Stimulated activated memory B cell treated with anti-CD40 and anti-IgM and Interleukin-4, amounts not matched to agents 10 μg/mL and 1 μg/mL and 100 μg/mL, for 72 hours (primary cell): Measurements from ENCODE around the gene BOLA1.
A peak's percentile ranks its signal among the peaks of the same experiment; 100 is the strongest.
"Not testable (repeated sequence)": the region's sequence is repeated elsewhere in the genome, so short reads cannot be mapped to it uniquely, and the experiment has no call there.

Source experiments
- ATAC-seq: fragments of 150-1000 bp; cut with Tn5 transposase; 2 replicates; pipeline ENCODE4 v1.10.0; 2021
- H3K27ac Mint-ChIP-seq: one replicate; pipeline ENCODE4 v1.8.0; 2022; ENCODE audit warnings: mild to moderate bottlenecking, mixed read lengths
- H3K27me3 Mint-ChIP-seq: one replicate; pipeline ENCODE4 v1.8.0; 2022; ENCODE audit warnings: mixed read lengths
- H3K36me3 Mint-ChIP-seq: one replicate; pipeline ENCODE4 v1.8.0; 2022; ENCODE audit warnings: mixed read lengths
- H3K4me1 Mint-ChIP-seq: one replicate; pipeline ENCODE4 v1.8.0; 2022; ENCODE audit warnings: mixed read lengths
- H3K4me3 Mint-ChIP-seq: one replicate; pipeline ENCODE4 v1.8.0; 2022; ENCODE audit warnings: mild to moderate bottlenecking, moderate library complexity, mixed read lengths
- H3K9me3 Mint-ChIP-seq: one replicate; pipeline ENCODE4 v1.8.0; 2022; ENCODE audit warnings: mixed read lengths

Gene BOLA1

DNA sequence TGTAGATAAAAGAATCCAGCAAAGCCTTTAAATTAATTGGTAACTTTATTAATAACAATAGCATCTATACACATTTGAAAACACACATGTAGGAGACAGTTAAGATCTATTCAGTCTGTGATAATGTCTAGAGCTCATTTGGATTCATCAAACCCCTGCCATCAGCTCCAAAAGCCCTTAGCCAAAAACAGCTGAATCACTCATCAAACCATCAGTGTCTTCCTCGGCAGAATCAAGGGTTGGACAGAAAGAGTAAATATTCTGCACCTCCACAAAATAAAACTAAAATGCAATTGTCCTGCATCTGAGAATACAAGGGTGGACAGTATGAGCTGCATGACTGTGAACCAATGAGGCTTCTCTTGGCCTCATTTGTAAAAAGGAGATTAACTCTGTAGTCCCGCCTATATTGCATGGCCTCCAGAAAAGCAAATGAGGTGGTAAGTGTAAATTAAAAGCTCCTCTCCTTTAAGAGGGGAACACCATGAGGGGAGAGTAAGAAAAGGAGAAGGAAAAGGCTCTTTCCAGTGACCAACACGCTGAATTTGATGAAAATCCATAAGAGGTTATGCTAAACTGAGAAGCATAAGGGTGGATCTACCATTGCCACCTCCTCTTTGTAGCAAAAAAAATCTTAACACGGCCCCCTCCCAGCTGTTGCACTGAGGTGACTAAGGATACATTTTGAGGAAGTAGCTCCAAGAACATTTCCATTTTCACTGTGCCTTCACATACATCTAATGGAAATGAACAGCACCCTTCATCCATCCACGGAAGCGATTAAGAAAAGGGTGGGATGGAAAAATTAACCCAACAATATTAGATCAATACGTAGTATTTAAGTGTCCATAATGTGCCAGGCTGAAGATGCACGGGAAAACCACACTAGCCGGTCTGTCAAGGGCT lies 14.7 kb upstream of the BOLA1 start:
- no peaks in the 10 kb centered on the region for H3K9me3 Mint-ChIP-seq
- peaks cover 8% of the 10 kb centered on the region for H3K4me1 Mint-ChIP-seq

DNA sequence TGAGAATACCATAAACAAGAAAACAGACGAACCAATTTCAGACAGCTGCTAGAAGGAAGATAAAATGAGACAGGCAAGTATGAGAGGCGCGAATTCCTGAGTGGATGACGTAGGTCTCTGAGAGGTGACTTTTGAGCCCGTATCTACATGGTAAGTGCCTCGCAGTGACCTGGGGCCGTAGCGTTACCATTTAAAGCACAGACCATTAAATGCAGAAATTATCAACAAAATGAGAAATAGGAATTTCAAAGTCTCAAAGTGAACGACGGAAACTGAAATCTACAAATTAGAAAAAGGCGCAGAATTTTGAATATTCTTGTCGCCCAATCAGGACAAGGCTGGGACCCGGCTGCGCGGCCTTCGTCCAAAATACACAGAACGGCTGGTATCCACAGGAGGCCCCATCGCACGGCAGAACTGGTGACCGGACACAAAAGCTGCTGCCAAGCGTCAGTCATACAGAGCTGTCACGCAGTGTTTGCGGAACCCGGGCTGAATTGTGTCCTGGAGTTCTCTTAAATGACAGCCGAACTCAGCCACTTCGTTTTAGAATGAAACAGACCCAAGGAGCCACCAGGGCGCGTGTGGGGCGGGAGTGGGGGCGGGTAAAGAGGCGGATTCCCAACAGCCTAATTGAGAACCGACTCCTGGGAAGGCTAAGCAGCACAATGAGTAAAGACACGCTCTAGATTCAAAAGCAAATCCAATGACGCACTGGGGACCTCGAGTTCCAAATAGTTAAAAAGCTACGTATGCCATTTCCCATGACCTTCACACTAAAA lies 13.8 kb upstream of the BOLA1 start:
- H3K4me3 Mint-ChIP-seq, result no peak overlapping the region
- H3K9me3 Mint-ChIP-seq, result no peaks in the 10 kb centered on the region
- H3K36me3 Mint-ChIP-seq, result no peaks in the 10 kb centered on the region
- peak; percentile 25 for ATAC-seq
- no peak overlapping the region for H3K27ac Mint-ChIP-seq
- peaks cover 6% of the 10 kb centered on the region for H3K4me1 Mint-ChIP-seq
- H3K27me3 Mint-ChIP-seq, result no peaks in the 10 kb centered on the region

More for the DNA sequence above, 14.7 kb upstream of the BOLA1 start:
- Mint-ChIP-seq H3K27me3 (no peaks in the 10 kb centered on the region), H3K27ac (no peak overlapping the region), H3K36me3 (no peaks in the 10 kb centered on the region), H3K4me3 (no peak overlapping the region)
- ATAC-seq, result no peak

DNA sequence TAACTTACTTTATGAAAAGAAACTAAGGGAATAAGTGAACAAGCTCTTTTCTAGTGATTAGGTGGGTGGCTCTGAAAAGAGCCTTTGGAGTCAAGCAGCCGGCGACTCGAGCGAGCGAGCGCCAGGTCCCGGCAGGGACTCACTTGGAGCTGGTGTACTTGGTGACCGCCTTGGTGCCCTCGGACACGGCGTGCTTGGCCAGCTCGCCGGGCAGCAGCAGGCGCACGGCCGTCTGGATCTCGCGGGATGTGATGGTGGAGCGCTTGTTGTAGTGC lies 13.3 kb upstream of the BOLA1 start:
- H3K27ac Mint-ChIP-seq, H3K27me3 Mint-ChIP-seq, ATAC-seq, H3K4me1 Mint-ChIP-seq, H3K36me3 Mint-ChIP-seq, H3K4me3 Mint-ChIP-seq, H3K9me3 Mint-ChIP-seq: not testable (repeated sequence)

DNA sequence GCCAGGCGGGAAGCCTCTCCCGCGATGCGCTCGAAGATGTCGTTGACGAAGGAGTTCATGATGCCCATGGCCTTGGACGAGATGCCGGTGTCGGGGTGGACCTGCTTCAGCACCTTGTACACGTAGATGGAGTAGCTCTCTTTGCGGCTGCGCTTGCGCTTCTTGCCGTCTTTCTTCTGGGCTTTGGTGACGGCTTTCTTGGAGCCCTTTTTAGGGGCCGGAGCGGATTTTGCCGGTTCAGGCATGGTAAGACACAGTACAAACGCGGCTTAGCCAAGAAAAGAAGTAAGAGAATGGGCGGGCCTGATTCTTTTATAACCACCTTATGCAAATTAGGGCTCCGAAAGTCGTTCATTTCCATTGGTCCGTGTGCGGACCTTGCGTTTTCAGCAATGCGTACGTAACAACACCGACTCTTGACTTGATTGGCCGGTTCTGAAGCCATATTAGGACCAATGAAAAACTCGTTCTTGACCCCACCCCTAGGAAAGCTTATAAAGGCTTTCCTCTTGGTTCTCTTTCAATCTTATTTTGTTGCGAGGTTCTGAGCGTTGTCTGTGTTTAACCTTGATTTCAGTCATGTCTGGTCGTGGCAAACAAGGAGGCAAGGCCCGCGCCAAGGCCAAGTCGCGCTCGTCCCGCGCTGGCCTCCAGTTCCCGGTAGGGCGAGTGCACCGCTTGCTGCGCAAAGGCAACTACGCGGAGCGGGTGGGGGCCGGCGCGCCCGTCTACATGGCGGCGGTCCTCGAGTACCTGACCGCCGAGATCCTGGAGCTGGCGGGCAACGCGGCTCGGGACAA lies 12.8 kb upstream of the BOLA1 start:
- Mint-ChIP-seq H3K36me3 (no peaks in the 10 kb centered on the region), H3K27me3 (no peaks in the 10 kb centered on the region), H3K4me3 (no peak overlapping the region), H3K4me1 (peaks cover 6% of the 10 kb centered on the region), H3K27ac (no peak overlapping the region), H3K9me3 (no peaks in the 10 kb centered on the region)
- peak; percentile 89 for ATAC-seq

DNA sequence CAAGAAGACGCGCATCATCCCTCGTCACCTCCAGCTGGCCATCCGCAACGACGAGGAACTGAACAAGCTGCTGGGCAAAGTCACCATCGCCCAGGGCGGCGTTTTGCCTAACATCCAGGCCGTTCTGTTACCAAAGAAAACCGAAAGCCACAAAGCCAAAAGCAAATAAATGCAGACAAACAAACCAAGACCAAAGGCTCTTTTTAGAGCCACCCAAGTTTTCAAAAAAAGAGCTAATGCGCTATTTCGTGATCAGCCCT lies 12.2 kb upstream of the BOLA1 start:
- H3K4me3 Mint-ChIP-seq, H3K4me1 Mint-ChIP-seq, H3K9me3 Mint-ChIP-seq, H3K36me3 Mint-ChIP-seq, H3K27ac Mint-ChIP-seq, H3K27me3 Mint-ChIP-seq, ATAC-seq: not testable (repeated sequence)

DNA sequence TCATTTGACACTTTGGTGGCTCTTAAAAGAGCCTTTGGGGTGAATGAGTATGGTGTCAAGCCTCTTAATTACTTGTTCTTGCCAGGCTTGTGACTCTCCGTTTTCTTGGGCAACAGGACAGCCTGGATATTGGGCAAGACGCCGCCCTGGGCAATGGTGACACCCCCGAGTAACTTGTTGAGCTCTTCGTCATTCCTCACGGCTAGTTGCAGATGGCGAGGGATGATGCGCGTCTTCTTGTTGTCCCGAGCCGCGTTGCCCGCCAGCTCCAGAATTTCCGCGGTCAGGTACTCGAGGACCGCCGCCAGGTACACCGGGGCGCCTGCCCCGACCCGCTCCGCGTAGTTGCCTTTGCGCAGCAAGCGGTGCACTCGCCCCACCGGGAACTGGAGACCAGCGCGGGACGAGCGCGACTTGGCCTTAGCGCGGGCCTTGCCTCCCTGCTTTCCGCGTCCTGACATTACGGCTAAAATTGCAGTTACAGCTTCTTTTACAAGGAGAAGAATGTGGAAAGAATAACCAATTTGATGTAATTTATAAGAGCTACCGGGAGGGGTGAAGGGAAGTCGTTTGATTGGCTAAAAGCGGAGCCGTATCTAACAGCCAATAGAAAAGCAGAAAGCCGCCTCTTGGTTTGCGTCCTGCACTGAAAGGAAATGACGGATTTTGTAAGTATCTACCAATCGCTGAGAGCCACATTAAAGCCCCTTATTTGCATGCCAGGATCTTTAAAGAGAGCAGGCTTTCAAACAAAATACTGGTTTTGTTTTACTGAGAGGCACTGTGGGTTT lies 11.7 kb upstream of the BOLA1 start:
- H3K9me3 Mint-ChIP-seq, result no peaks in the 10 kb centered on the region
- H3K4me1 Mint-ChIP-seq, result no peaks in the 10 kb centered on the region
- no peak overlapping the region for H3K4me3 Mint-ChIP-seq
- no peaks in the 10 kb centered on the region for H3K36me3 Mint-ChIP-seq
- no peaks in the 10 kb centered on the region for H3K27me3 Mint-ChIP-seq
- peak; percentile 79 for ATAC-seq
- H3K27ac Mint-ChIP-seq, result no peak overlapping the region

DNA sequence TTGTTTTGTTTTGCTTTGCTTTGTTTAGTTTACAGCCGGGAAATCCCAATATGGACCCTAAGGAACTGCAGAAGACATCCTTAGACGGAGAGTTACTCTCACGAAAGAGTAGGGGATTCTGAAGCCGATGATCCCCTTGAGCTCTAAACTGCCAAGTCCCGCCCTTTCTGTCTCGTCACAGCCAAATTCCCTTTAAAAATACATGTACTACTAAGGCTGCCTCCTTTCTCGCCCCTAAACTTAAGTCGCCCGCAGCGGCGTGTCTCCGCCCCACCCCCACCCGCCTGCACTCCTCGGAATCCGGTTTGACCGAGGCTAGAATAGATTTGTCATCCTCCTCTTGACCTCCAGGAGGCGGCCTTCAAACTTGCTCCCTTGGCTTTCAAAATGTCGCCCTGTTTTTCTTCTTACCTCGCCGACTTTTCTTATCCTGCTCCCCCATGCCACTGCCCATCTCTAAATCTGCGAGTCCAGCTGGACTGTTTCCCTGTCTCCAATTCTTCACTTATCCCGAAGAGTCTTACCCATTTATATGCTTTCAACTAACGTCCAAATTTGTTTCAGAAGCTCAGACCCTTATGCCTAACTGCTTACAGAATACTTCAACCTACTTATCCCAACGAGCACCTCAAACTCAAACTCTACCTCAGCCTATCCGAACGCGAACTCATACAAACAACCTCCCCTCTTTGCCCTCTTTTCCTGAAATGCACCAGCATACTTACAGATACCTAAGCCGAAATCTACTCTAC lies 10.9 kb upstream of the BOLA1 start:
- Mint-ChIP-seq H3K4me3 (no peak overlapping the region), H3K9me3 (no peaks in the 10 kb centered on the region), H3K27me3 (no peaks in the 10 kb centered on the region), H3K4me1 (no peaks in the 10 kb centered on the region), H3K36me3 (no peaks in the 10 kb centered on the region), H3K27ac (no peak overlapping the region)
- peak; percentile 28 for ATAC-seq

DNA sequence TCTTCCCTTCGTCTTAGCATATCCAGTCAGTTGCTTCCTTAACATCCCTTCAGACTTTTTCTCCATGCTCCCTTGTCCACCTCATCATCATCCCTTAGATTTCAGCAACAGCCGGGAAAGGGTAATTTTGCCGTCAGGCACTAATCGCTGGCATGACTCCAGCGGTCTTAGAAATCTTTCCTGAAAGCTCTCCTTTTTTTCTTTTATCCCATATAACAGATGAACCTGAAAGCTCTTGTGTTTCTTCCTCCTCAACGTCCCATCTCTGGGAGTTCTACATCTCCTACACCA lies 10.4 kb upstream of the BOLA1 start:
- H3K27ac Mint-ChIP-seq, result no peak overlapping the region
- no peaks in the 10 kb centered on the region for H3K9me3 Mint-ChIP-seq
- no peak overlapping the region for H3K4me3 Mint-ChIP-seq
- no peaks in the 10 kb centered on the region for H3K4me1 Mint-ChIP-seq
- no peaks in the 10 kb centered on the region for H3K27me3 Mint-ChIP-seq
- H3K36me3 Mint-ChIP-seq, result no peaks in the 10 kb centered on the region
- no peak for ATAC-seq

DNA sequence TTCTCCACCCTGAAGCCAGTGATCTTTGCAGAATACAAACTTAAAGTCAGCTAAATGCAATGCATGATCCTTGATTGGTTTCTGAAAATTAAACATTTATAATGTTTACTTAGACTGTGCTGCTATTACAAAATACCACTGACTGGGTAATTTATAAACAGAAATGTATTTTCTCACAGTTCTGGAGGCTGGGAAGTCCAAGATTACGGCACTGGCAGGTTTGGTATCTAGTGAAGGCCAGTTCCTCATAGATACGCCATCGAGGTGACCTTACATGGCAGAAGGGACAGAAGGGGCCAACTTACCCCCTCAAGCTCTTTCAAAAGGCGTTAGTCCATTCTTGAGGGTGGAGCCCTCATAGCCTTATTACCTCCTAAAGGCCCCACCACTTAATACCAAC lies 2.8 kb upstream of the BOLA1 start:
- Mint-ChIP-seq H3K36me3 (no peaks in the 10 kb centered on the region), H3K27me3 (no peaks in the 10 kb centered on the region), H3K4me3 (no peak overlapping the region), H3K27ac (no peak overlapping the region), H3K9me3 (no peaks in the 10 kb centered on the region), H3K4me1 (peaks cover 14% of the 10 kb centered on the region)
- no peak for ATAC-seq

DNA sequence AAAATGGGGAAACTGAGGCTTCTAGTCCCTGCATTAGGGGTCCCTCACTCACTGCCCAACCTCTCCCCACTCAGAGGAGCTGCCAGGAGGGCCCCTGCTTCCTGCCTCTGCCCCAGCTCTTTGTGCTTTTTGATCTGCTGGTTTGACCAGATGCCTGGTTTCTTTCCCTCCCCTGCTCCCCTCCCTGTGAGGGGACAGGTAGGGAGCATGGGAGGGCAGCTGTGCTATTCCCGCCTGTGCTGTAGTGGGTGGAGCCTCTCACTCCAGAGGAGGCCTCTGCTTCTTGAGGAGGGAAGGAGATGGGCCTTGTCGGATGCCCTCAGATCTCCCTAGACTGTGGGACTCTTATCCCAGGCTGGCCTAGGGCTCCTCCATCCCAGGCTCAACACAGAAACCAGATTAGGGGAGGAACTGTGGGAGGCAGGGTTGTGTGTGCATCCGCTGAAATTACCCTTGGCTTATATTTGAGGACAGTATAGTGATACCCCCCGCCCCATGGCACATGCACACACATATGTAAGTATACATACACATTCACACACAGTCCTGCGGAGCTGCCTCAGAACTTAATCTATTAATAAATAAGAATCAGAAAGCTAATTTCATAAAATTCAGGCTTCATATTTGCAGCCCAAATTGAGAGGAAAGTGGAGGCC lies 4.6 kb downstream of the BOLA1 start:
- Mint-ChIP-seq H3K4me3 (no peak overlapping the region), H3K27me3 (peaks cover 14% of the 10 kb centered on the region), H3K27ac (no peak overlapping the region), H3K36me3 (peaks cover 5% of the 10 kb centered on the region), H3K4me1 (peaks cover 11% of the 10 kb centered on the region), H3K9me3 (no peaks in the 10 kb centered on the region)
- ATAC-seq, result no peak

DNA sequence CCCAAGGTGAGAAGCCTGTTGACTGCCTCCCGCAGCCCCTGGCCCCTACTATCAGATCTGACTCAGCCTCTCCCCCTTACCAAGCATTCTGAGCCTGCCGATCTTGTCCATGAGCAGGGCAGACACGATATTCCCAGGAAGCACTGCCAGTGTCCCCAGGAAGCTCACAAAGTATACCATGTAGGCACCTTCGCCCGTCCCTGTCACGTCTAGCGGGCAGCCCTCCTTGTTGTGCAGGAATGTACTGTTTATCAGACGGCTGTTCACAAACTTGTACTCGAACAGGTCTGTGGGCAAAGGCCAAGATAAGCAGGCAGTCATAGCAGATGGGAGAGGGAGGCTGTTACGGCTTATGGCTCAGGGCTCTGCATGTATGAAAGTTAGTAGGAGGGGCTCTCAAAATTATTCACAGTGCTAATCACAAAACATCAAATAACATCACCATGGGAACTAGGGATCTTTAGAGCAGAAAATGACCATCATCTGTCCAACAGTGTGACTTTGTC lies 7.3 kb downstream of the BOLA1 start:
- Mint-ChIP-seq H3K36me3 (peaks cover 5% of the 10 kb centered on the region), H3K4me1 (no peaks in the 10 kb centered on the region), H3K4me3 (no peak overlapping the region), H3K27me3 (peaks cover 40% of the 10 kb centered on the region), H3K27ac (no peak overlapping the region), H3K9me3 (no peaks in the 10 kb centered on the region)
- no peak for ATAC-seq

DNA sequence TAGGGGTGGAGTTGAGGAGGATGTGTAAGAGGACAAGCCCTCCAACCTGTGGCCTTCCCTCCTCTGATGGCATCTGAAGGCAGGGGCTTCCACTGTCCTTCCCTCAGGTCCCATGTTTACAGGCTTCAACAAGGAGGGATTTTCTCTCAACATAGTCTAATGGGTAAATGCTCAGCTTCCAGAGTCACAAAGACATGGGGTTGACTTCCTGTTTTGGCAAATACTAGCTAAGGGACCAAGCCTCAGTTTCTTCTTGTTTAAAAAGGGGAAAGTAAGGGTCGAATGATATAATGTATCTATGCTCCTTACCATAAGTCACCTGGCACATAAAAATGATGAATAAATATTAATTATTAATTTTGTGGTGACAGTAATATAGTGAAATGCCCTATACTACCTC lies 15.2 kb downstream of the BOLA1 start:
- ATAC-seq, result no peak
- H3K27ac Mint-ChIP-seq, result no peak overlapping the region
- peaks cover 65% of the 10 kb centered on the region for H3K27me3 Mint-ChIP-seq
- peaks cover 26% of the 10 kb centered on the region for H3K4me1 Mint-ChIP-seq
- H3K36me3 Mint-ChIP-seq, result no peaks in the 10 kb centered on the region
- H3K4me3 Mint-ChIP-seq, result no peak overlapping the region
- H3K9me3 Mint-ChIP-seq, result no peaks in the 10 kb centered on the region

DNA sequence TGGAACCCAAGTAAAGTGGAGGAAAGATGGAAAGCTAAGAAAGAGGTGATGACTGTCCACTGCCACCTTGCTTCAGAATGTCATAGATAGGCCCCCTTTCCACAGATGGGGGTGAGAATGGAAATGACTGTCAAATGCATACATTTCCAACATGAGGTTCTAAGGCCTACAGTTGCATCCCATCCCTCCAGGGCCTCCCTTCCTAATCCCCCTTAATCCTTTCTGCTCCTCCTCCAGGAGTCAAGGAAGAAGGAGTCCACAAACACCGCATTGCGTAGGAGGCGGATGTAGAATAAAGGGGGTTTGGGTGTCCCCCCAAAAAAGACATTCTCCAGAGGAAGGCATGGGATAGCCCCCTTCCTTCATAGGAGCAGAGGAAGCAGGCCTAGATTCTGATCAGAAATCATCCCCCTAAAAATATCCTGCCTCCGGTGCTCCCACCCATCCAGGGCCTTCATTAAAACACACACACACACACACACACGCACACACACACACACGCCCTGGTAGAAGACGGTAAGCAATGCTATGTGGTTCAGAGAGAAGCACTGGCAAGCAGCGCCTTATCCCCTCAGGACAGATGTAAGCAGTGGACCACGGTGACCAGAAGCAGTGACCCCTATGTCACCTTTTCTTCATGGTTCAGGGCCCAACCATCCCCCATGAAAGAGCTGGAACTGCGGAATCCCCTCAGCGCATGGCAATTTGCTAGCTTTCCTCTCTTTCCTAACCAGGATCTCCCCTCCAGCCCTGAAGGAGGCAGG lies 16.2 kb downstream of the BOLA1 start:
- H3K36me3 Mint-ChIP-seq, result no peaks in the 10 kb centered on the region
- peaks cover 56% of the 10 kb centered on the region for H3K27me3 Mint-ChIP-seq
- H3K4me1 Mint-ChIP-seq, result peaks cover 26% of the 10 kb centered on the region
- no peak for ATAC-seq
- no peak overlapping the region for H3K27ac Mint-ChIP-seq
- H3K9me3 Mint-ChIP-seq, result no peaks in the 10 kb centered on the region
- H3K4me3 Mint-ChIP-seq, result peak overlapping the region; percentile 15
